GM21367 (cell line): ENCODE data around the gene ZNRF1.
A peak's percentile ranks its signal among the peaks of the same experiment; 100 is the strongest.
"Not testable (repeated sequence)": the region's sequence is repeated elsewhere in the genome, so short reads cannot be mapped to it uniquely, and the experiment has no call there.

ENCODE experiments used
- ATAC-seq: cut with Tn5 transposase; IDR thresholded peaks from one replicate; pipeline ENCODE4 v1.9.1; 2021; ENCODE audit not compliant: unreplicated experiment

ZNRF1 gene

DNA sequence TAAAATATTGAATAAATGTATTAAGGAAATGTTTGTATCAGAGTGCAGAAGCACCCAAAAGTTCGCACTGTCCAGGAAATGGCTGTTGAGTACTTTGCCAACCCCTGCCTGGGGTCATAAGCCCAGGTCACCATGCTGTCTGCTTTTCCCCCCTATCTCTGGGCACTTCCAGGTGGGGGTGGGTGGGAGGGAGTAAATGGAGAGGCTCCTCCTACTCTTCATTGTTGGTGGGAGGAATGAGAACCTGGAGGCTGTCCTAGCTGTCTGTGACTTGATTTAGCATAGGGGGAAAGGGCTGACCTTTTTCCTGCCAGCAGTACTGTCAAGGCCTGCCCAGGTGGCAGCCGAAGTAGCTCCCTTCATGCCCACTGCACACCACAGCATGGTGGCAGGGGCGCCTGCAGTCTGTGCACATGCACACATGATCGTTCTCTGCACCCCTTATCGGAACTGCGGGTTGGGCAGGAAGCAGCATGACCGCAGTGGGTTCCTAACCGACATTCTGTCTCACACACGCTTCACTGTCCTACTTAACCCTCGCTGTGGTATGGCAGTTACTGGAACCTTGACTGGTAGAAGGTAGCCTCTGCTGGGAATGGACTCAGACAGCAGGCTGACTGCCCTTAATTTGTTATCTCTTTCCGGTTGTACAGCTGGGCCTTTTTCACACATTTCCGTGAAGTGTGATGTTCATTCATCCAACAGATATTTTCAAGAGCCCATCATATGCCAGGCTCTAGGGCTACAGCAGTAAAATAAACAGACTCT lies 76.3 kb downstream of the ZNRF1 start:
- ATAC-seq: peak; percentile 94

DNA sequence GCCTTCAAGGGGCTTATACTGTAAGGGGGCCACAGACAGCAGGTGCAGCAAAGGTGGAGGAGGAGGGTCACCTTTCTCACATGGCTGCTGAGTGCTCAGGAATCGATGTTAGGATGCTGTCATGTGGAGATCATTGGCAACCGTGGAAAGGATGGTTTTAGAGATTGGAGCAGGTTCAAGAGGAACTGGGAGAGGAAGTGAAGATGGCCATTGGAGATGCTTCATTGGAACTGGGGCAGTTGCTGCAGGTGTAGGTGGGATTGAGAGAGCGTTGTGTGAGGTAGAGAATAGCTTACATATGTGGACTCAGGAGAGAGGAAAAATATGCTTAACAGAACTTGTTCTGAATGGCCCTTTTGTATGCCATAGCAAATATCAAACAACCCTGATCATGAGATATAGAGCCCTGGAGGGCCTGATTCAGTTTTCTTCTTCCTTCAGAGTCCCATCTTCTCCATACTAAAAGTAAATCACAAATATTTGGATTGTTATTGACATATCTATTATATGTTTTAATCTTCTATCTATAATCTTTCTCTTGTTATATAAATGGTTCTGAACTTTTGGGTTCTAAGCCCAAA lies 77.0 kb downstream of the ZNRF1 start:
- ATAC-seq: peak; percentile 4

- no peak for ATAC-seq
Measured at GRCh38 chr16:75078886-75079285, 80.1 kb downstream of the ZNRF1 start.

DNA sequence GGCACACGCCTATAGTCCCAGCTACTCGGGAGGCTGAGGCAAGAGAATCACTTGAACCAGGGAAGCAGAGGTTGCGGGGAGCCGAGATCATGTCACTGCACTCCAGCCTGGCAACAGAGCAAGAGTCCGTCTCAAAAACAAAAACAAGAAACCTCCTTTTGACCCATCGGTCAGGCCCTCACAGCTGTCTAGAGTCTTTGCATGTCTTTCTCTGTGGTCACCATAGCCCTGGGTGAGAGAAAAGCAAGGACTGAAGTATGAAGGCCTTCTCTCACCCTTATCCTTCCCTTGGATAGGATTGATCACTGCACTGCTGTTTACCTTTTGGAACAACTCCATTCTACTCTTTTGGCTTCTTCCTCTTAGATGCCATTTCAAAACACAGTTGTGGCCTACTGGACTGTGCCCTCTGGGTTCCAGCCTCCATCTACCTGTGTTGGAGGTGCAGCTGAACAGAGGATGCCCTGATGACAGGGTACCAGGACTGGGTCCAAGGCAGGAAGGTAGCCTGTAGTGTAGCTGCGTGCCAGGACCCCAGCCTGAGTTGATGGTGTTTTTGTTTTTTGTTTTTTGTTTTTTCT lies 80.6 kb downstream of the ZNRF1 start:
- ATAC-seq: no peak

GRCh38 chr16:75080205-75081029 lies 81.6 kb downstream of the ZNRF1 start:
- no peak for ATAC-seq

GRCh38 chr16:75081179-75081859 lies 82.5 kb downstream of the ZNRF1 start:
- no peak for ATAC-seq

DNA sequence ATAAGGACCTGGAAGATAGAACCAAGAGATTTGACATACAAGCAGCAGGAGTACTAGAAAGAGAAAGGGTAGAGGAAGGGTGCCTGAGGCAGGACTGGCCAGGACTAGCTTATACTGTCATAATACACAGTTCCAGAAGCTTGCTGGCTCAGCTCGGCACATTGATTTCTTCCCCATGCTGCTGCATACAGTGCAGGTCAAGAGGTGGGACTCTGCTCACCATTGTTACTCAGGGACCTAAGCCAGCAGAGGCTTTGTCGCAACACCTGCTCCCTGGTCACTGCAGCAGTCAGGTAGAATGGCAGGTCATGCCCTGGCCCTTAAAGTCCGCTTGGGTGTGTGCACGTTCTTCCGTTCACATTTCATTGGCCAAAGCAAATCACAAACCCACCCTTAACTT lies 85.0 kb downstream of the ZNRF1 start:
- ATAC-seq: no peak

- ATAC-seq: no peak
Measured at GRCh38 chr16:75085556-75085955, 86.7 kb downstream of the ZNRF1 start.

- ATAC-seq: no peak
Measured at GRCh38 chr16:75086281-75086680, 87.5 kb downstream of the ZNRF1 start.

GRCh38 chr16:75086688-75087374 lies 88.0 kb downstream of the ZNRF1 start:
- ATAC-seq: no peak

DNA sequence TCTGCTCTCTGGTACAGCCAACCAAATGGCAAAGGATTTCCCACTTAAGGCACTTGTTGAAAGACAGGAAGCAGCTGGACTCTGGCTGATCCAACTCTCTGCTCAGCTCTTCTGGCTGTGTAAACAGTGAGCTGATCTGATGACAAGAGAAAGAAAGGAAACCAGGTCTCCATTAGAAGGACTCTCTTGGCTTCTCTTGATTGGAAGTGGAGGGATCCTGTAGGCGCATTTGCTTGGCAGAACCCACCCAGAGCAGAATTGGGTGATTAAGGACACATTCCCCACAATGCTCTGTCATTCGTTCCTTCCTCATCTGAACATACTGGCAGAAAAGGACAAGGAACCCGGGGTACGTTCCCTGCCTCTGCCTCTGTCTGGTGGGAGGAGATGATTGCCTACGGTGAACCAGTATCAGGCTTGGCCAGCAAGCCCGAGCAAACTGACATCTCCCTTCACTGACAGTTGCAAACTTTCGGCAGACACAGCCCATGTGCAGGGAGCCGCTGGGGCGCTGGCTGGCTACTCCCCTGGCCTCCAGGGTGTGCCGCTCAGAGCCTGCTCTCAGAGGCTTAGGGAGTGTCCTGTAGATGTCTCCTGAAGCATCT lies 88.7 kb downstream of the ZNRF1 start:
- no peak for ATAC-seq

DNA sequence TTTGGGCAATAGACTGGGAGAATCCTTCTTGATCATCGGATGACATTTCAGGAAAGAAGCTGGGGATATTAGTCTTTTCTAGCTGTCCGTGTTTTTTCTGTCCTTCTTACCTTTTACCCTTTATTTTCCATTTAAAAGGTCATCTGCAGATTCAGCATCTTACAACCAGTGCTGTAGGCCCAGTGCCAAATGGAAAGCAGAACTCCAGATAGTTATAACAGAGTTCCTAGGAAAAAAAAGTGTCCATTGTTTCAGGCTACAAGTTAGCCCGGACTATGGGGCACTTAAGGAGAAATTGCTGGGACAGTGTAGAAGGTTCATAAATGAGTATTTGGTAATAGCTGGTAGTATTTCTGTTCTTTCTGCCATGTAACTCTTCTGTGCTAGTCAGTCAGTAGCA lies 89.4 kb downstream of the ZNRF1 start:
- no peak for ATAC-seq

GRCh38 chr16:75088934-75089333 lies 90.1 kb downstream of the ZNRF1 start:
- ATAC-seq: no peak

GRCh38 chr16:75089486-75090202 lies 90.8 kb downstream of the ZNRF1 start:
- ATAC-seq: no peak

DNA sequence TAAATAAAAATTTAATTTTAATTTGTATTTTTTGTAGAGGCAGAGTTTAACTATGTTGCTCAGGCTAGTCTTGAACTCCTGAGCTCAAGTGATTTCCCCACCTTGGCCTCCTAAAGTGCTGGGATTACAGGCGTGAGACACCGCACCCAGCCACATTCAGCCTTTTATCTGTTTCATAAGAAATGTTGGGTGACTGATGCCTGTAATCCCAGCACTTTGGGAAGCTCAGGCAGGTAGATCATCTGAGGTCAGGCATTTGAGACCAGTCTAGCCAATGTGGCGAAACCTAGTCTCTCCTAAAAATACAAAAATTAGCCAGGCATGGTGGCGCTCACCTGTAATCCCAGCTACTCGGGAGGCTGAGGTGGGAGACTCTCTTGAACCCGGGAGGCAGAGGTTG lies 92.1 kb downstream of the ZNRF1 start:
- ATAC-seq: not testable (repeated sequence)

DNA sequence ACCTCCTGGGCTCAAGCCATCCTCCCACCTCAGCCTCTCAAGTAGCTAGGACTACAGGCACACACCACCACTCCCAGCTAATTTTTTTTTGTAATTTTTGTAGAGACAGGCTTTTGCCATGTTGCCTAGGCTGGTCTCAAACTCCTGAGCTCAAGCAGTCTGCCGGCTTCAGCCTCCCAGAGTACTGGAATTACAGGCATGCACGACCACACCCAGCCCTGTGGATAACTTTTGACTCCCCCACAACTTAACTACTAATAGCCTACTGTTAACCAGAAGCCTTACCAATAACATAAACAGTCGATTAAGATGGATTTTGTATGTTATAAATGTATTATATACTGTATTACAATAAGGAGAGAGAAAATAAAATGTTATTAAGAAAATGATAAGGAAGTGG lies 92.8 kb downstream of the ZNRF1 start:
- ATAC-seq: not testable (repeated sequence)

- no peak for ATAC-seq
Measured at GRCh38 chr16:75092777-75093176, 94.0 kb downstream of the ZNRF1 start.

- no peak for ATAC-seq
Measured at GRCh38 chr16:75093598-75094540, 95.0 kb downstream of the ZNRF1 start.
